Fibroblast of lung (primary cell): ENCODE data around the gene MDM1.

Source experiments
- EZH2 ChIP-seq: IDR thresholded peaks from 2 replicates; pipeline ENCODE4 v1.5.1; 2012; ENCODE audit warnings: low read length, control low read depth, mild to moderate bottlenecking; ENCODE audit errors: missing control alignments
- TF ChIP-seq, protein P1 (sequence below), 2 donors: IDR thresholded peaks in 1 of 2; conservative IDR thresholded peaks in 1 of 2; 1 replicate in 1 of 2; 2 replicates in 1 of 2; pipeline ENCODE4 v1.5.1; 2011 to 2012; ENCODE audit warnings: low read length in 2 of 2, control low read depth in 1 of 2, inconsistent platforms in 1 of 2, low read depth in 1 of 2, mild to moderate bottlenecking in 1 of 2

DNA sequence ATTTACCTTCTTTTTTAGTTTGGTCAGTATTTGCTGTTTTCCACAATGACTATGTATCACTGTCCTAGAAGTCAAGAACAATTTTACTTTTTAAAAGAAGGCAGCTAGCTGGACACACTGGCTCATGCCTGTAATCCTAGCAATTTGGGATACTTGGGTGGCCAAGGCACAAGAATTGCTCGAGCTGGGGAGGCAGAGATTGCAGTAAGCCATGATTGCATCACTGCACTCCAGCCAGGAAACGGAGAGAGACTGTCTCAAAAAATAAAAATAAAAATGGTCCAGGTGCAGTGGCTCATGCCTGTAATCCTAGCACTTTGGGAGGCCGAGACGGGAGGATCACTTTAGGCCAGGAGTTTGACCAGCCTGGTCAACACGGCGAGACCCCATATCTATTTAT lies 28.3 kb downstream of the MDM1 start:
- TF ChIP-seq, protein P1, sequence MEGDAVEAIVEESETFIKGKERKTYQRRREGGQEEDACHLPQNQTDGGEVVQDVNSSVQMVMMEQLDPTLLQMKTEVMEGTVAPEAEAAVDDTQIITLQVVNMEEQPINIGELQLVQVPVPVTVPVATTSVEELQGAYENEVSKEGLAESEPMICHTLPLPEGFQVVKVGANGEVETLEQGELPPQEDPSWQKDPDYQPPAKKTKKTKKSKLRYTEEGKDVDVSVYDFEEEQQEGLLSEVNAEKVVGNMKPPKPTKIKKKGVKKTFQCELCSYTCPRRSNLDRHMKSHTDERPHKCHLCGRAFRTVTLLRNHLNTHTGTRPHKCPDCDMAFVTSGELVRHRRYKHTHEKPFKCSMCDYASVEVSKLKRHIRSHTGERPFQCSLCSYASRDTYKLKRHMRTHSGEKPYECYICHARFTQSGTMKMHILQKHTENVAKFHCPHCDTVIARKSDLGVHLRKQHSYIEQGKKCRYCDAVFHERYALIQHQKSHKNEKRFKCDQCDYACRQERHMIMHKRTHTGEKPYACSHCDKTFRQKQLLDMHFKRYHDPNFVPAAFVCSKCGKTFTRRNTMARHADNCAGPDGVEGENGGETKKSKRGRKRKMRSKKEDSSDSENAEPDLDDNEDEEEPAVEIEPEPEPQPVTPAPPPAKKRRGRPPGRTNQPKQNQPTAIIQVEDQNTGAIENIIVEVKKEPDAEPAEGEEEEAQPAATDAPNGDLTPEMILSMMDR (conservative IDR thresholded peaks at IDR 0.05 in 1 of 2, IDR thresholded peaks at IDR 0.05 in 1 of 2; ENCODE audit: low read depth in 1 of 2, low read length in 2 of 2) = no peak
- no peak for TF ChIP-seq EZH2
